ENCODE results near the gene CMIP. TPM values are rescaled to one million over a fixed set of nuclear protein-coding genes. Genes with fewer than 3 reads are reported as not detected.

The CMIP gene
- total and polyA plus RNA-seq, 7 donors = 1.4 to 8.9 (median 4.1) TPM

DNA sequence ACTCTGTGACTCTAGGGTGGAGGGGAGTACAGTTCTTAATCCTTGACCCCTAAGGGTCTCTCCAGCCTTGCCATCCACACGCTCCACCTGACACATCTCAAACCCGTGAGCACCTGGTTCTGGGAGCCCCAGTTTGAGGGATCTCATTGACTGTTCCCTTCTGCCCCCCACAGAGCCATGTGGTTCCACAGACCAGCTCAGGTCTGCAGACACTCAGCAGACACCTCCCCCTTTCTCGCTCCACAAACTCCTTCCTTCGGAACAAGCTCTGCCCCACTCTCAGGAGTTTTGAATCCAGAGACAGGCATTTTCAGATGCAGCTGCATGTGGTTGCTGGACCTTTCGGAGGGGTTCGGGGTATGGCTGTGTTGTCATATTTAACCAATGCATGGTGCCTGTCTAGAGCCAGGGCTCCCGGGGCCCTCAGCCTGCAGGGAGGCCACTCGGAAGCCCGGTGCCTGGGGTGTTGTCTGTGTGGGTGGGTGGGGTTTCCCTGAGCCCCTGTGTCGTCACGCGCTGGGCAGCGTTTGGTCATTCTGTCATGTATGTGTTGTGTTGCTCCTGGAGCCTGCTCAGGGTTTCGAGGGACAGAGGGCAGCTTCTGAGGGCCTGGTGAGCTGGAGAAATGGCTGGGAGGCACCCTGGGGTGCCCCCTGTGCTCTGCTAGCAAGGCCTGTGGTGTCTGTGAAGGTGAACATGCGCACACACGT lies 235.3 kb downstream of the CMIP start:
- ATAC-seq (no peak), DNase-seq (no peak)
- Histone ChIP-seq H3K4me1 (no peaks in the 10 kb centered on the region), H3K9me3 (no peaks in the 10 kb centered on the region), H3K27ac (no peak overlapping the region), H3K4me3 (no peak overlapping the region), H3K36me3 (ENCODE audit: insufficient read depth in 1 of 2, low read depth in 1 of 2) (no peaks in the 10 kb centered on the region), H3K27me3 (ENCODE audit: insufficient read depth in 3 of 3, low read length in 2 of 3) (peaks cover 0 to 2% (median 0%) of the 10 kb centered on the region in 3 donors)
- WGBS, 3 donors = 75 to 86% (median 76%) methylated on average over 16 of the region's 16 CpGs
- intact Hi-C loops (cut with DNase I) = no loop called here
- TF ChIP-seq, protein P1, sequence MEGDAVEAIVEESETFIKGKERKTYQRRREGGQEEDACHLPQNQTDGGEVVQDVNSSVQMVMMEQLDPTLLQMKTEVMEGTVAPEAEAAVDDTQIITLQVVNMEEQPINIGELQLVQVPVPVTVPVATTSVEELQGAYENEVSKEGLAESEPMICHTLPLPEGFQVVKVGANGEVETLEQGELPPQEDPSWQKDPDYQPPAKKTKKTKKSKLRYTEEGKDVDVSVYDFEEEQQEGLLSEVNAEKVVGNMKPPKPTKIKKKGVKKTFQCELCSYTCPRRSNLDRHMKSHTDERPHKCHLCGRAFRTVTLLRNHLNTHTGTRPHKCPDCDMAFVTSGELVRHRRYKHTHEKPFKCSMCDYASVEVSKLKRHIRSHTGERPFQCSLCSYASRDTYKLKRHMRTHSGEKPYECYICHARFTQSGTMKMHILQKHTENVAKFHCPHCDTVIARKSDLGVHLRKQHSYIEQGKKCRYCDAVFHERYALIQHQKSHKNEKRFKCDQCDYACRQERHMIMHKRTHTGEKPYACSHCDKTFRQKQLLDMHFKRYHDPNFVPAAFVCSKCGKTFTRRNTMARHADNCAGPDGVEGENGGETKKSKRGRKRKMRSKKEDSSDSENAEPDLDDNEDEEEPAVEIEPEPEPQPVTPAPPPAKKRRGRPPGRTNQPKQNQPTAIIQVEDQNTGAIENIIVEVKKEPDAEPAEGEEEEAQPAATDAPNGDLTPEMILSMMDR (IDR thresholded peaks at IDR 0.05) = no peak

DNA sequence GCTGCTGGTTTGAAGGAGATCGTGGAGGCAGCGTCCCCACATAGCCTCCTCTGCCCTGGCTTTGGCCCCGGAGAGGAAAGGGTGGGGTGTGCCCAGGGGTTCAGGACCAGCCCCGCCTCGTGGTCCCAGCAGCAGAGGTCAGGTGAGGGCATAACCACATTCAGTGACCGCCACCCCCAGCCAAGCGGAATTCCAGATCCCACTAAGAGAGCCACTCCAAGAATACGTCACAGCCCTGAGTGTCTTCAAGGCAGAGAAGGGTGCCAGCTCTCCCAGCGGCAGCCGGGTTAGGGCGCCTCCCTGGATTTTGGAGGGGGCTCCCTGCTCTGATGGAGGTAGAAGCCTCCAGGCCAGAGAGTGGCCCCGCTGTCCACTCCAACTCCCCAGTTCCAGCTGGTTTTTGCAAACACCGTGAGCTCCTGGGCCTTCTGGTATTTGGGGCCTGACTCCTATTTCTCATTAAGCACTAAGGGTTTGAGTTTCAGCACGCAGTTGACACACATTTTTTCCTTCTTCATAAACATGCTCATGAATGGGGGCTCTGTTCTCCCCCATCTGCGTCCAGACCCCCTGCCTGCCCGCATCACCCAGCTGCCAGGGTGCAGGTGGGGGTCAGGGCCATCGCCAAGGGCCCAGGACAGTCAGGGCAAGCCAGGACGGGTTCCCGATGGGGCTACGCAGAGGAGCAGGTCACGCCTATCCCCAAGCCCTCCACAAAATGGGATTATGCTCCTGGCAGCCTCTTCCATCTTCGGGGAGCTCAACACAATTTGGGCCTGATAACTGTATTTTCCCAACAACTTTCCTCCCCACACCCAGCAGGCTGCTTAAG lies 236.1 kb downstream of the CMIP start:
- no peaks in the 10 kb centered on the region for H3K4me1 ChIP-seq
- peaks cover 0 to 2% (median 0%) of the 10 kb centered on the region in 3 donors for H3K27me3 ChIP-seq (ENCODE audit: insufficient read depth in 3 of 3, low read length in 2 of 3)
- intact Hi-C loops (cut with DNase I) = no loop called here
- H3K4me3 ChIP-seq = no peak overlapping the region
- 48 to 65% (median 51%) methylated on average over 22 of the region's 22 CpGs for WGBS, 3 donors
- H3K9me3 ChIP-seq = no peaks in the 10 kb centered on the region
- ATAC-seq = no peak
- no peak overlapping the region for H3K27ac ChIP-seq
- TF ChIP-seq, protein P1 (IDR thresholded peaks at IDR 0.05) = no peak
- DNase-seq = no peak
- H3K36me3 ChIP-seq (ENCODE audit: insufficient read depth in 1 of 2, low read depth in 1 of 2) = no peaks in the 10 kb centered on the region

DNA sequence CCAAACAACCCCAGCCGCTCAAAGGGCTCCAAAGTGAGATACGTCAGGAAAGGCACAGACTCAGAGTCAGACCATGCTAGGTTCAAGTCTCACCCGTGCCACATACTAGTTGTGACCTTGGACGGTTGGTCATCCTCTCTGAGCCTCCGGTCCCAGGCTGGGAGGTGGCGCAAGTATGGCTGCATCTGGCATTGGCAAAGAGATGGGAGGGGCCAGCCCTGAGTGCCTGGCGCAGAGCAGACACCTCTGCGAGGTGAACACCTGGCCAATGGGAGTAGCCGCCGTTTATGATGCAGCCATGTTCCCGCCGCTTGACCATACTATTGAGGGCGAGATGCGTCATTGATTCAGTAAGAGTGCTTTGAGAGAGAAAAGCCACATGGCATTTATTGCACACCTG lies 236.7 kb downstream of the CMIP start:
- Histone ChIP-seq H3K4me3 (no peak overlapping the region), H3K27me3 (ENCODE audit: insufficient read depth in 3 of 3, low read length in 2 of 3) (peaks cover 0 to 2% (median 0%) of the 10 kb centered on the region in 3 donors), H3K4me1 (no peaks in the 10 kb centered on the region), H3K9me3 (no peaks in the 10 kb centered on the region), H3K27ac (no peak overlapping the region), H3K36me3 (ENCODE audit: insufficient read depth in 1 of 2, low read depth in 1 of 2) (no peaks in the 10 kb centered on the region)
- TF ChIP-seq, protein P1 (IDR thresholded peaks at IDR 0.05) = no peak
- DNase-seq = no peak
- no peak for ATAC-seq
- 92 to 96% (median 92%) methylated on average over 14 of the region's 14 CpGs for WGBS, 3 donors
- intact Hi-C loops (cut with DNase I) = no loop called here

DNA sequence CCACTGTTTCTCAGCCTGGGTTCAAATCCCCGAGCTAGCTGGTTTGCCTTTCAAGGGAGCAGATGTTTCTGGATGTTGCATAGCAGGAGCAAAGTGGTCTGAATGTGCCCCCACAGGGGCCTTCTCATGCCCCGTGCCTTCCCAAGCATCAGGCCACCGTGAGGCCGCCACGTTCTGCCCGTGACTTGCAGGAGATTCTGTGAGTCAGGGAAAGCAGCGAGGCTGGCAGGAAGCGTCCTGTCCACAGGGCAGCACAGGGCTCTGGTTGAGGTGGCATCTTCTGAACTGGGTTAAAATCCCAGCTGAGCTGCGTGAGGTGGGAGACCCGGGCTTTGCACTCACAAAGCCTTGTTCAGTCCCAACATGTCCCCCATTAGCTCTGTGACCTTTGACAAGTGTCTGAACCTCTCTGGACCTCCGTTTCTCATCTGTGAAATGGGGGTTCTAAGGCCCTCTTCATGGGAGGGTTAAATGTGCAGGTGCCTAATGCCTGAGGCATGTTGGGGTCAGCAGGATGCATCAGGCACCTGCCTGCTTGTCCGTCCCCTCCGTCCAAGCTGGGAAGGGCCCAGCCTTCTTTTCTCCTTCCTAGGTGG lies 239.7 kb downstream of the CMIP start:
- Histone ChIP-seq H3K4me3 (no peak overlapping the region), H3K36me3 (ENCODE audit: insufficient read depth in 1 of 2, low read depth in 1 of 2) (no peaks in the 10 kb centered on the region), H3K27ac (no peak overlapping the region), H3K4me1 (no peaks in the 10 kb centered on the region), H3K9me3 (no peaks in the 10 kb centered on the region), H3K27me3 (ENCODE audit: insufficient read depth in 3 of 3, low read length in 2 of 3) (peaks cover 0 to 2% (median 0%) of the 10 kb centered on the region in 3 donors)
- TF ChIP-seq, protein P1 (IDR thresholded peaks at IDR 0.05) = no peak
- no peak for DNase-seq
- 93 to 97% (median 94%) methylated on average over 13 of the region's 13 CpGs for WGBS, 3 donors
- no peak for ATAC-seq
- intact Hi-C loops (cut with DNase I) = no loop called here
